Measurements from ENCODE around the gene CNIH1. TPM values are rescaled to one million over a fixed set of nuclear protein-coding genes. Genes with fewer than 3 reads are reported as not detected.
A peak's percentile ranks its signal among the peaks of the same experiment; 100 is the strongest.
"Not testable (repeated sequence)": the region's sequence is repeated elsewhere in the genome, so short reads cannot be mapped to it uniquely, and the experiment has no call there.

Gene CNIH1
- total and polyA plus RNA-seq, 4 donors, result 65.7 to 137 (median 108) TPM

DNA sequence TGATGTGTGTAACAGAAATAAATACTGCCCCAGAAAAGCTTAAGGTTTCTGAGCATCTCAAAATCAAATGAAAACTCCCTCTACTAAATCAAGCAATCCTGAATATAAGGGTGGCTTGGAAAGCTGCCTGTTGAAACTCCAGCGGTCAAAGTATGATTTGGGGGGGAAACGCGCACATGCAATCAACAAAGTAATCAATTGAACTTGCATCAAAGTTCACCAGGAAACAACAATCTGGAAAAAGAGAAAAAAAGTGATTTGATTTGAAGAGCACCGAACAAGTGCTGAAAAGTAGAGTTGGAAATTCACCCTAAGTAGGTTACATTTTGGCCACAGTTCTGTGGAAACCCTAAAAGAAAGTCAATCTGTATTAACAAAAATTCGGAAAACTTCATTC lies 700 bp downstream of the CNIH1 start:
- peaks cover 8% of the 10 kb centered on the region for H3K4me1 ChIP-seq (ENCODE audit: control insufficient read depth, insufficient read depth, low read length)
- WGBS (ENCODE audit: insufficient coverage), result 0% methylated on average over 2 of the region's 5 CpGs
- no peaks in the 10 kb centered on the region for H3K9me3 ChIP-seq (ENCODE audit: control insufficient read depth, insufficient read depth, low read length)
- peak overlapping the region; percentile 79 for H3K27ac ChIP-seq (ENCODE audit: low read depth, low read length)
- DNase-seq (ENCODE audit: low read depth in 4 of 6, low spot score in 6 of 6), result peak in 1 of 6 donors; percentile 20
- peak overlapping the region; percentile 65 for H3K4me3 ChIP-seq (ENCODE audit: low read depth, low read length)
- H3K36me3 ChIP-seq (ENCODE audit: control insufficient read depth, insufficient read depth, low read length), result no peaks in the 10 kb centered on the region
- no peaks in the 10 kb centered on the region for H3K27me3 ChIP-seq (ENCODE audit: control insufficient read depth, insufficient read depth, low read length)

DNA sequence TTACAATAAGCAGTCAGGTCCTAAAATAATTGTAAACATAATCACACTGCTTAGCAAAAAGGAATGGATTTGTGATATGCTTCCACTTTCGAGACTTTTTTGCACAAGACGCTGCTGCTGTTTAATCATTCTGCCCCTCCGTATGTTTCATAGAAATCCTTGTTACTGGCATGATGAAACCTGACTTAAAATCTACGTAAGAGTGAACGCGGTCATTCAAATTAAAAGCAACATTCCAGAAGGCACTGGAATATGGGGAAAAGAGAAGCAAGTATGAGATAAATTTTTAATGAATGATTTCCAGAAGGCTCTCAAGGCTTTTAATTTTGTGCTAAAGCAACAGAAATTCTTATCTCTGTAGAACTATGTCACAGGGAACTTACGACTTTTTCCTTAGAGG lies 1.1 kb downstream of the CNIH1 start:
- peaks cover 6% of the 10 kb centered on the region for H3K4me1 ChIP-seq (ENCODE audit: control insufficient read depth, insufficient read depth, low read length)
- peak overlapping the region; percentile 79 for H3K27ac ChIP-seq (ENCODE audit: low read depth, low read length)
- no peaks in the 10 kb centered on the region for H3K36me3 ChIP-seq (ENCODE audit: control insufficient read depth, insufficient read depth, low read length)
- peak overlapping the region; percentile 65 for H3K4me3 ChIP-seq (ENCODE audit: low read depth, low read length)
- H3K9me3 ChIP-seq (ENCODE audit: control insufficient read depth, insufficient read depth, low read length), result no peaks in the 10 kb centered on the region
- H3K27me3 ChIP-seq (ENCODE audit: control insufficient read depth, insufficient read depth, low read length), result no peaks in the 10 kb centered on the region
- DNase-seq (ENCODE audit: low read depth in 4 of 6, low spot score in 6 of 6), result no peak
- WGBS (ENCODE audit: insufficient coverage), result no CpG with 5 or more reads among the region's 7 CpGs

GRCh38 chr14:54438703-54439102 lies 2.5 kb downstream of the CNIH1 start:
- WGBS (ENCODE audit: insufficient coverage), result 80% methylated on average over 2 of the region's 4 CpGs
- no peaks in the 10 kb centered on the region for H3K9me3 ChIP-seq (ENCODE audit: control insufficient read depth, insufficient read depth, low read length)
- H3K27me3 ChIP-seq (ENCODE audit: control insufficient read depth, insufficient read depth, low read length), result no peaks in the 10 kb centered on the region
- no peak for DNase-seq (ENCODE audit: low read depth in 4 of 6, low spot score in 6 of 6)
- no peak overlapping the region for H3K4me3 ChIP-seq (ENCODE audit: low read depth, low read length)
- peaks cover 6% of the 10 kb centered on the region for H3K4me1 ChIP-seq (ENCODE audit: control insufficient read depth, insufficient read depth, low read length)
- H3K36me3 ChIP-seq (ENCODE audit: control insufficient read depth, insufficient read depth, low read length), result no peaks in the 10 kb centered on the region
- no peak overlapping the region for H3K27ac ChIP-seq (ENCODE audit: low read depth, low read length)

DNA sequence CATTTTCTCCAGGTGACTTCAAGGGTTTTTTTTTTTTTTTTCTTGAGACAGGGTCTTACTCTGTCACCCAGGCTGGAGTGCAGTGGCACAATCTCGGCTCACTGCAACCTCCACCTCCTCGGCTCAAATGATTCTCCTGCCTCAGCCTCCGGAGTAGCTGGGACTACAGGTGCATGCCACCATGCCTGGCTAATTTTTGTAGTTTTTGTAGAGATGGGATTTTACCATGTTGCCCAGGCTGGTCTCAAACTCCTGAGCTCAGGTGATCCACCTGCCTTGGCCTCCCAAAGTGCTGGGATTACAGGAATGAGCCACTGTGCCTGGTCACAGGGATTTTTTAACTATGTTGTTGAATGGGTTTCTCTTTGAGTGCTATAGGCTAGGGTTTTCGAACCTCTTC lies 3.2 kb downstream of the CNIH1 start:
- WGBS (ENCODE audit: insufficient coverage), result no CpG with 5 or more reads among the region's 4 CpGs
- H3K9me3 ChIP-seq (ENCODE audit: control insufficient read depth, insufficient read depth, low read length); H3K27ac ChIP-seq (ENCODE audit: low read depth, low read length); H3K4me1 ChIP-seq (ENCODE audit: control insufficient read depth, insufficient read depth, low read length); H3K4me3 ChIP-seq (ENCODE audit: low read depth, low read length); DNase-seq (ENCODE audit: low read depth in 4 of 6, low spot score in 6 of 6); H3K36me3 ChIP-seq (ENCODE audit: control insufficient read depth, insufficient read depth, low read length); H3K27me3 ChIP-seq (ENCODE audit: control insufficient read depth, insufficient read depth, low read length): not testable (repeated sequence)

- WGBS (ENCODE audit: insufficient coverage), result 89% methylated on average over 3 of the region's 4 CpGs
- no peaks in the 10 kb centered on the region for H3K9me3 ChIP-seq (ENCODE audit: control insufficient read depth, insufficient read depth, low read length)
- H3K4me3 ChIP-seq (ENCODE audit: low read depth, low read length), result no peak overlapping the region
- H3K4me1 ChIP-seq (ENCODE audit: control insufficient read depth, insufficient read depth, low read length), result peaks cover 6% of the 10 kb centered on the region
- H3K27ac ChIP-seq (ENCODE audit: low read depth, low read length), result no peak overlapping the region
- DNase-seq (ENCODE audit: low read depth in 4 of 6, low spot score in 6 of 6), result no peak
- H3K36me3 ChIP-seq (ENCODE audit: control insufficient read depth, insufficient read depth, low read length), result peaks cover 4% of the 10 kb centered on the region
- no peaks in the 10 kb centered on the region for H3K27me3 ChIP-seq (ENCODE audit: control insufficient read depth, insufficient read depth, low read length)
Measured at GRCh38 chr14:54435500-54435981, 5.6 kb downstream of the CNIH1 start.

GRCh38 chr14:54428527-54428926 lies 12.6 kb downstream of the CNIH1 start:
- H3K27me3 ChIP-seq (ENCODE audit: control insufficient read depth, insufficient read depth, low read length), result no peaks in the 10 kb centered on the region
- peaks cover 9% of the 10 kb centered on the region for H3K36me3 ChIP-seq (ENCODE audit: control insufficient read depth, insufficient read depth, low read length)
- H3K4me3 ChIP-seq (ENCODE audit: low read depth, low read length), result no peak overlapping the region
- DNase-seq (ENCODE audit: low read depth in 4 of 6, low spot score in 6 of 6), result no peak
- no CpG with 5 or more reads among the region's 2 CpGs for WGBS (ENCODE audit: insufficient coverage)
- no peaks in the 10 kb centered on the region for H3K9me3 ChIP-seq (ENCODE audit: control insufficient read depth, insufficient read depth, low read length)
- no peaks in the 10 kb centered on the region for H3K4me1 ChIP-seq (ENCODE audit: control insufficient read depth, insufficient read depth, low read length)
- H3K27ac ChIP-seq (ENCODE audit: low read depth, low read length), result no peak overlapping the region

GRCh38 chr14:54427871-54428270 lies 13.3 kb downstream of the CNIH1 start:
- DNase-seq (ENCODE audit: low read depth in 4 of 6, low spot score in 6 of 6), result peak in 2 of 6 donors; percentile 11 to 74
- Histone ChIP-seq H3K27me3 (ENCODE audit: control insufficient read depth, insufficient read depth, low read length) (no peaks in the 10 kb centered on the region), H3K9me3 (ENCODE audit: control insufficient read depth, insufficient read depth, low read length) (no peaks in the 10 kb centered on the region), H3K36me3 (ENCODE audit: control insufficient read depth, insufficient read depth, low read length) (peaks cover 9% of the 10 kb centered on the region), H3K4me3 (ENCODE audit: low read depth, low read length) (no peak overlapping the region), H3K4me1 (ENCODE audit: control insufficient read depth, insufficient read depth, low read length) (no peaks in the 10 kb centered on the region), H3K27ac (ENCODE audit: low read depth, low read length) (no peak overlapping the region)
- no CpG with 5 or more reads among the region's 3 CpGs for WGBS (ENCODE audit: insufficient coverage)

DNA sequence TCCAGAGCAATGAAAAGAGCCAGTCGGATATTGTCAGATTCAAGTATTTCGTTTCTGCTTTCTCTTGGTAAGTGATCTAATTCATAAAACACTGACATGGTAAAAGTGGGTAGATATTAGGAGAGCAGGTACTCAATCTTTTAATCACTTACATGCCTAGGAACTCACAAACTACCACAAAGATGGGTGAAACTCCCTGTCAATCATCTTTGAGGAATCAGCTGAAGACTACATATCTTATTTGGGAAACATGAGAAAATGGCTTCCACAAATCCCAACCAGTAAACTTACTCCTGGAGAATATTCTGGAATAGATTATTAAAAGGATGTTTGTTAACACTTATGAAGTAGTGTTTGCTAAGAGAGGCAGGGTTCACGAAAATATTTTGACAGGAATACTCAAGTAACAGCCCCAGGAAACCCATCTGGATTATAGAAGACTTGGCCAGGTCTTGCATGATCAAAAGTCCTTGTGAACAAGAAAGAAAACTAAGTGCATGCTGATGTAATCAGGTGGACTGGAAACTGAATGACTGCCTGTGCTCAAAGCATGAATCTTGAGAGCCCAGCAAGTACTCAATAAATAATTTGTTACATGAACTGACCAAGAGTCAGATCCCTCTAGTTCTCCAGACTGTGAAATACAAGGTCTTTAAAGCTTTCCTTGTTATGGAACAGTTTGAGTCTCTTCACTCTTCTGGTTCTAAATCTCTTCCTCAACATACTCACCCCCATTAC lies 15.5 kb downstream of the CNIH1 start:
- no peak for DNase-seq (ENCODE audit: low read depth in 4 of 6, low spot score in 6 of 6)
- WGBS (ENCODE audit: insufficient coverage), result no CpG with 5 or more reads among the region's 3 CpGs
- Histone ChIP-seq H3K9me3 (ENCODE audit: control insufficient read depth, insufficient read depth, low read length) (no peaks in the 10 kb centered on the region), H3K27ac (ENCODE audit: low read depth, low read length) (no peak overlapping the region), H3K27me3 (ENCODE audit: control insufficient read depth, insufficient read depth, low read length) (no peaks in the 10 kb centered on the region), H3K4me1 (ENCODE audit: control insufficient read depth, insufficient read depth, low read length) (no peaks in the 10 kb centered on the region), H3K4me3 (ENCODE audit: low read depth, low read length) (no peak overlapping the region), H3K36me3 (ENCODE audit: control insufficient read depth, insufficient read depth, low read length) (peaks cover 6% of the 10 kb centered on the region)

DNA sequence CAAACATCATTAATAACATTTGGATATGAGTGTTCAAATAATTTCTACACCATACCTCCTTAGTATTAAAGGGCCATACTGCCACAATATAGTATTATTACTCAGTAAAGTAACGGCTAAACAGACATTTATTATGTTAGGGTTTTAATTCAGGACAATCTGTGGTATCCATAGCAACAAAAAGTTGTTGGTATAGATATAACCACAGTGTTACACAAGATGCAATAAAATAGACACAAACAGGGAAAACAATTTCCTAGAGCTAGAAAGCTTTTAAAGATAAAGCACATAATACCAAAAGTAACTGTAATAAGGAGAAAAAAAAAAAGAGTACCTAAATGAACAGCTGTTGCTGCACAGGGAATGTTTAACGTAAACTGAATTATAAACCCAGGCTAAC lies 16.1 kb downstream of the CNIH1 start:
- Histone ChIP-seq H3K27ac (ENCODE audit: low read depth, low read length) (no peak overlapping the region), H3K27me3 (ENCODE audit: control insufficient read depth, insufficient read depth, low read length) (no peaks in the 10 kb centered on the region), H3K4me3 (ENCODE audit: low read depth, low read length) (no peak overlapping the region), H3K4me1 (ENCODE audit: control insufficient read depth, insufficient read depth, low read length) (no peaks in the 10 kb centered on the region), H3K36me3 (ENCODE audit: control insufficient read depth, insufficient read depth, low read length) (peaks cover 5% of the 10 kb centered on the region), H3K9me3 (ENCODE audit: control insufficient read depth, insufficient read depth, low read length) (no peaks in the 10 kb centered on the region)
- no peak for DNase-seq (ENCODE audit: low read depth in 4 of 6, low spot score in 6 of 6)
- WGBS (ENCODE audit: insufficient coverage), result no CpG with 5 or more reads among the region's 2 CpGs

- H3K27ac ChIP-seq (ENCODE audit: low read depth, low read length), result no peak overlapping the region
- H3K9me3 ChIP-seq (ENCODE audit: control insufficient read depth, insufficient read depth, low read length), result no peaks in the 10 kb centered on the region
- H3K27me3 ChIP-seq (ENCODE audit: control insufficient read depth, insufficient read depth, low read length), result no peaks in the 10 kb centered on the region
- H3K4me3 ChIP-seq (ENCODE audit: low read depth, low read length), result no peak overlapping the region
- WGBS (ENCODE audit: insufficient coverage), result 63% methylated on average over 1 of the region's 4 CpGs
- H3K4me1 ChIP-seq (ENCODE audit: control insufficient read depth, insufficient read depth, low read length), result no peaks in the 10 kb centered on the region
- peaks cover 5% of the 10 kb centered on the region for H3K36me3 ChIP-seq (ENCODE audit: control insufficient read depth, insufficient read depth, low read length)
- DNase-seq (ENCODE audit: low read depth in 4 of 6, low spot score in 6 of 6), result no peak
Measured at GRCh38 chr14:54424479-54424901, 16.7 kb downstream of the CNIH1 start.

All from spinal cord (tissue), 10 donors.